ENCODE results near the gene SRPK2.

DNA sequence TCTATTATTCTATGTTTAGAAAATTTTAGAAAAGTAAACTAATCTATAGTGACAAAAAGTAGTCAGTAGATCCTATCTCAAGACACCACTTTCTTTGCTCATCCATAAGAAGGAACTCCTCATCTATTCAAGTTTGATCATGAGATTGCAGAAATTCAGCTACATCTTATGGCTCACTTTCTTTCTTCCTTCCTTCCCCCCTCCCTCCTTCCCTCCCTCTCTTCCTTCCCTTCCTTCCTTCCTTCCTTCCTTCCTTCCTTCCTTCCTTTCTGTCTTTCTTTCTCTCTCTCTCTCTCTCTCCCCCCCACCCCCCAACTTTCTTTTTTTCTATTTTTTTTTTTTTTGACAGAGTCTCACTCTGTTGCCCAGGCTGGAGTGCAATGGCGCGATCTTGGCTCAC is 35.3 kb upstream of the SRPK2 start:
- TF ChIP-seq, protein P1, sequence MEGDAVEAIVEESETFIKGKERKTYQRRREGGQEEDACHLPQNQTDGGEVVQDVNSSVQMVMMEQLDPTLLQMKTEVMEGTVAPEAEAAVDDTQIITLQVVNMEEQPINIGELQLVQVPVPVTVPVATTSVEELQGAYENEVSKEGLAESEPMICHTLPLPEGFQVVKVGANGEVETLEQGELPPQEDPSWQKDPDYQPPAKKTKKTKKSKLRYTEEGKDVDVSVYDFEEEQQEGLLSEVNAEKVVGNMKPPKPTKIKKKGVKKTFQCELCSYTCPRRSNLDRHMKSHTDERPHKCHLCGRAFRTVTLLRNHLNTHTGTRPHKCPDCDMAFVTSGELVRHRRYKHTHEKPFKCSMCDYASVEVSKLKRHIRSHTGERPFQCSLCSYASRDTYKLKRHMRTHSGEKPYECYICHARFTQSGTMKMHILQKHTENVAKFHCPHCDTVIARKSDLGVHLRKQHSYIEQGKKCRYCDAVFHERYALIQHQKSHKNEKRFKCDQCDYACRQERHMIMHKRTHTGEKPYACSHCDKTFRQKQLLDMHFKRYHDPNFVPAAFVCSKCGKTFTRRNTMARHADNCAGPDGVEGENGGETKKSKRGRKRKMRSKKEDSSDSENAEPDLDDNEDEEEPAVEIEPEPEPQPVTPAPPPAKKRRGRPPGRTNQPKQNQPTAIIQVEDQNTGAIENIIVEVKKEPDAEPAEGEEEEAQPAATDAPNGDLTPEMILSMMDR (IDR thresholded peaks at IDR 0.05), result no peak
- TF ChIP-seq POLR2A (IDR thresholded peaks at IDR 0.05), result no peak

Data from testis (tissue), 2 donors.